ENCODE results near the gene HSF5. TPM values are rescaled to one million over a fixed set of nuclear protein-coding genes. Genes with fewer than 3 reads are reported as not detected.

The HSF5 gene
- total RNA-seq, 1 experiment from 2014 or later, result not detected

GRCh38 chr17:58446086-58446485 is 42.1 kb downstream of the HSF5 start:
- Histone ChIP-seq H2AFZ (ENCODE audit: low read depth, low read length, poor library complexity, severe bottlenecking) (no peak overlapping the region), H3K4me3 (replicated peaks in 1 of 2; ENCODE audit: low read depth in 1 of 2, low read length in 2 of 2) (no peak overlapping the region), H3K4me2 (ENCODE audit: low read length) (no peak overlapping the region), H3K9ac (ENCODE audit: low read length) (no peak overlapping the region), H3K36me3 (ENCODE audit: control insufficient read depth in 1 of 2, insufficient read depth in 2 of 2, low read length in 2 of 2) (no peaks in the 10 kb centered on the region), H3K27me3 (ENCODE audit: insufficient read depth, low read length) (no peaks in the 10 kb centered on the region), H3K9me2 (ENCODE audit: insufficient read depth) (no peaks in the 10 kb centered on the region), H3K4me1 (ENCODE audit: control insufficient read depth in 1 of 2, insufficient read depth in 2 of 2, low read length in 2 of 2) (no peaks in the 10 kb centered on the region), H3K79me2 (ENCODE audit: insufficient read depth, low read length) (no peaks in the 10 kb centered on the region), H4K20me1 (ENCODE audit: insufficient read depth) (no peaks in the 10 kb centered on the region), H3K9me3 (ENCODE audit: control insufficient read depth in 1 of 2, insufficient read depth in 1 of 2, low read depth in 1 of 2, low read length in 2 of 2) (no peaks in the 10 kb centered on the region), H3K27ac (ENCODE audit: low read depth, low read length) (no peak overlapping the region)
- no TSS peak for BruUV-seq (replicated peaks)
- TF ChIP-seq ZBTB33 (IDR thresholded peaks at IDR 0.05; ENCODE audit: extremely low read depth, insufficient replicate concordance, low read length) (no peak), SP1 (IDR thresholded peaks at IDR 0.05; ENCODE audit: low read depth) (no peak), CTCF (IDR thresholded peaks at IDR 0.05 in 2 of 3, conservative IDR thresholded peaks at IDR 0.05 in 1 of 3; ENCODE audit: borderline replicate concordance in 1 of 3, insufficient read depth in 1 of 3, low read depth in 2 of 3, low read length in 2 of 3) (no peak), SIN3A (IDR thresholded peaks at IDR 0.05; ENCODE audit: low read depth) (no peak), ZNF274 (IDR thresholded peaks at IDR 0.05; ENCODE audit: low read depth, low read length) (no peak), CBX3 (IDR thresholded peaks at IDR 0.05; ENCODE audit: low read depth) (no peak)
- intact Hi-C loops (cut with micrococcal nuclease), result loop anchor here (2.0 kb wide), 1 partner anchor 197 kb away; no protein-coding TSS in a partner anchor
- ChIA-PET RAD21 (ENCODE audit: low non-redundant PET in 1 of 2, low total read pairs in 2 of 2, uncharacterized antibody in 2 of 2, unreplicated experiment in 2 of 2) (interaction anchor here (0.9 to 5.4 kb wide), 2 partner anchors 129 kb away, joined by 3 to 29 read pairs; no protein-coding TSS in a partner anchor), POLR2A (no interaction called here), CTCF (interaction anchor here (1.5 to 7.2 kb wide), 2 partner anchors 131 to 196 kb away, joined by 4 to 124 read pairs; no protein-coding TSS in a partner anchor)
- DNase-seq (ENCODE audit: low read depth, low spot score), result no peak
- no peak for ATAC-seq
